GM19240 (cell line): ENCODE measurements around the gene EDAR.

Source experiments
- DNase-seq: peaks from one replicate; pipeline ENCODE4 v3.0.0; 2011; ENCODE audit warnings: low spot score; ENCODE audit not compliant: insufficient read length

The EDAR gene

DNA sequence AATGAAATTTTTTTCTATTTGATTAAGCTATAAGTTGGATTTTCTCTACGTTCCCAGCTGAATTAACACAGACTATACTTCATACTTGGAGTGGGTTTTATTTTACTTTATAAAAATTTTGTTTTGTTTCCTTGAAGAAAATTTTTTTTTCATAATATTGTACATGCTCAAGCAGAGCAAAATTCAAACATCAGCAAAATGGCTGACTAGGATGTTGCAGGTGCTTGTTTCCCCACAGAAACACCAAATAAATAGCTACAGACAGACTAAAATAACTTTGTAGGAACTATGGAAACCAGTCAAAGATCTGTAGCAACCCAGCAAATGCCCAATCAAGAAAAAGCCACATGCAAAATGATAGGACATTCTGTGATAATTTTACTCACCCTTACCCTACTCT lies 120.1 kb downstream of the EDAR start:
- DNase-seq: no peak

DNA sequence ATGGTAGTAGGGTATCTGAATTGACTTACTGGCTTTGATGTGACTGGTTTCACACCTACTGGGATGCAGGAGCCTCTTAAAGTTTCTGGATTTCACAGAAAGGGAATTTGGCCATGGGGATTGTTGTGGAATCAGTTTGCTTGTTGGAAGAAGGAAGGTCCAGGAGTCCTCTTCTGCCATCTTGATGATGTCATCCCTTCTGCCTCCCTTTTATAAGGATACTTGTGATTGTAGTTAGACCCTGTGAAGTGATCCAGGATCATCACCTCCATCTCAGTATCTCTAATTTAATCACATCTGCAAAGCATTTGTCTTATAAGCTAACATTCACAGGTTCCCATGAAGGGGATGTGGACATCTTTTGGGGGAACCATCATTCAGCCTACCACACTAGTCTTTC lies 123.0 kb downstream of the EDAR start:
- no peak for DNase-seq

DNA sequence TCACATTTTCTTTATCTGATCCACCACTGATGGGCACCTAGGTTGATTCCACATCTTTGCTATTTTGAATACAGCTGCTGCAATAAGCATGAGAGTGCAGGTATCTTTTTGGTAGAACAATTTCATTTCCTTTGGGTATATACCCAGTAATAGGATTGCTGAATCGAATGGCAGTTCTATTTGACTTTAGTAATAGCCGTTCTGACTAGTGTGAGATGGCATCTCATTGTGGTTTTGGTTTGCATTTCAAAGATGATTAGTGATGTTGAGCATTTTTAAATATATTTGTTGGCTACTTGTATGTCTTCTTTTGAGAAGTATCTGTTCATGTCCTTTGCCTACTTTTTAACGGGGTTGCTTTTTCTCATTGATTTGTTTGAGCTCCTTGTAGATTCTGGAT lies 130.1 kb downstream of the EDAR start:
- DNase-seq: no peak

DNA sequence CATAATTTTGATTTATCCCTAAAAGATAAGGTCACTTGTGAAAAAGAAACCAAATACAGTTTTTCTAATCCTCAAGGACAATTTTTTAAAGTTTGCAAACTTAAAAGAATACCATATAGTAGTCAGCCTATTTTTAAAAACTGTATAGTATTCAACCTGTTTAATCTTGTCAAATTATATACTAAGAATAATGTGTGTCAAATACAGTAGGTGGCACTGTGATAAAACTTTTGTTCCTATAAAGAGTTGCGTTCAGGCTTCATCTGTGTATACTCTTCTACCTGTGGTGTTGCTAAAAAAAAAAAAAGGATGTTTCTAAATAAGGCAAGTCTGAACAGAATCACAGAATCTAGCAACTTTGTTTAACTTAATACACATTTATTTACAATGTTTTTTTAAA lies 133.8 kb downstream of the EDAR start:
- no peak for DNase-seq

DNA sequence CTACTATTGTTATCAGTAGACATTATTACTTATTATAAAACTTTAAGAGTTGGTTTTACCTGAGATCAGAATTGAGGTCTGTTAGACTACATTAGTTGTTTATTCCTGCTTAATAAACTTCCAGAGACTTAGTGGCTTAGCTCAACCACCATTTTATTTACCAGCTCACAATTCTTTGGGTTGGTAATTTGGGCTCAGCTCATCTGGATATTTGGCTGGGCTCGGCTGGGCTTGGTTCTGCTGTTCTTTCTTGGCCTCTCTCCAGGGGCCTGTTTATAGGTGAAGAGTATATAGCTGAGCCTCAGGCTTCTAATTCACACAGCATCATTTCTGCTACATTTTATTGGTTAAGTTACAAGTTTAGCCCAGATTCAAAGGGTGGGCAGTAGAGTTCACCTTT lies 134.5 kb downstream of the EDAR start:
- no peak for DNase-seq

DNA sequence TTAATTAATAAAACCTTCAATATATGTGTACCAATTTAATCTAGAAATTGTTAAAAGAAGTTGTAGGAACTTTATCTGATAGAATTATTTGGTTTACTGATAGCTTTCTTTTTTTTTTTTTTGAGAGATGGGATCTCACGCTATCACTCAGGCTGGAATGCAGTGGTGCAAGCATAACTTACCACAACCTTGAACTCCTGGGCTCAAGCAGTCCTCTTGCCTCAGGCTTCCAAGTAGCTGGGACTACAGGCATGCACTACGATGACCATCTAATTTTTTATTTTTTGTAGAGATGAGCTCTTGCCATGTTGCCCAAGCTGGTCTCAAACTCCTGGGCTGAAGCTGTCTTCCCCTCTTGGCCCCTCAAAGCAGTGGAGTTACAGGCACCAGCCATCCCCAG lies 135.6 kb downstream of the EDAR start:
- no peak for DNase-seq

DNA sequence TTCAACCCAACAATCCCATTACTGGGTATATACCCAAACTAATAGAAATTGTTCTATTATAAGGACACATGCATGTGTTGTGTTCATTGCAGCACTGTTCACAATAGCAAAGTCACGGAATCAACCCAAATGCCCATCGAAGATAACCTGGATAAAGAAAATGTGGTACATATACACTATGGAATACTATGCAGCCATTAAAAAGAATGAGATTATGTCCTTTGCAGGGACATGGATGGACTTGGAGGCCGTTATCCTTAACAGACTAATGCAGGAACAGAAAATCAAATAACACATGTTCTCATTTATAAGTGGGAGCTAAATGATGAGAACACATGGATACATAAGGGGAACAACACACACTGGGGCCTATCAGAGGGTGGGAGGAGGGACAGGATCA lies 136.6 kb downstream of the EDAR start:
- no peak for DNase-seq

DNA sequence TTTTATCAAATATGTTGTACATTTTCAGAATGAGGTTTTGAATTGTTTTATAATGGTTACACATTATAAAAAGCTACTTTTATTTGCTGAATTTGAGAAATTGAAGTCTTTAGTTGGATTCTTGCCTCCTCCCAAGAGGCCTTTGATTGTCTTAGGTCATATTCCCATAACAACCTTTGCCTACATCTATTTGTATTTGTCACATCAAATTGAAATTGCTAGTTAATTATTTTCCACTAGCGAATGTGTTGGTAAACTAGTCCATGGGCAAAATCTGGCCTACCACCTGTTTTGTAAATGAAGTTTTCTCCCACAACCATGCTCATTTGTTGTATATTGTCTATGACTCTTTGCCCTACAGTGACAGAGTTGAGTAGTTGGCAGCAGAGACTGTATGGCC lies 142.0 kb downstream of the EDAR start:
- DNase-seq: no peak

DNA sequence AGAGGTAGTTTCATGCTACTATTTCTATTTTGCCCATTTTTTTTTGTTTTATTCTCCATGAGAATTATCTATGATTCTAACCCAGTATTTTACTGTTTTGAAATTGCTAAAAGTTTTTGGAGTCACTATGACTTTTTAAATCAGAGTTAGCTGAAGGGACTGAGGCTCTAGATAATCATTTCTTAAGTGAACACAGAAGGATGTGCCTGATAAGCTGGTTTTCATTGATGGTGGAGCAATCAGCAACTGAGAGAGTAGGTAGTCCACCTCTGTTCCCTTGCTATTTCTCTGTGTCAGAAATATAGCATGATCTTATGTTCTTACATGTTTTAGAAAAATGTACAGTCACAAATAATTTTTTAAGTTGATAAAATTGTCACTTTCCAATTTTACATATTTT lies 143.1 kb downstream of the EDAR start:
- DNase-seq: no peak
